Esophagus squamous epithelium (tissue), 5 donors: ENCODE results near the gene SAYSD1. TPM values are rescaled to one million over a fixed set of nuclear protein-coding genes. Genes with fewer than 3 reads are reported as not detected.

Experiments used
- DNase-seq: peaks from one replicate; lab custom pipeline; 2025; lab: John Stamatoyannopoulos, UW
- H3K27ac ChIP-seq, 4 donors: fragments of 200-600 bp; sonication (generic); one replicate each; pipeline ENCODE4 v1.5.1; 2016 to 2019; ENCODE audit warnings: mild to moderate bottlenecking in 1 of 4
- H3K27me3 ChIP-seq, 4 donors: fragments of 200-600 bp; sonication (generic); 1 replicate in 3 of 4; 2 replicates in 1 of 4; pipeline versions ENCODE4 v1.5.1 to v1.6.0; 2017 to 2021; ENCODE audit warnings: antibody characterized with exemption in 1 of 4
- H3K36me3 ChIP-seq, 3 donors: fragments of 200-600 bp; sonication (generic); one replicate each; pipeline ENCODE4 v1.5.1; 2016 to 2019
- H3K4me1 ChIP-seq, 3 donors: fragments of 200-600 bp; sonication (generic); one replicate each; pipeline ENCODE4 v1.5.1; 2017 to 2019
- H3K4me3 ChIP-seq, 4 donors: fragments of 200-600 bp; sonication (generic); 1 replicate in 3 of 4; 2 replicates in 1 of 4; pipeline ENCODE4 v1.5.1; 2016 to 2019; ENCODE audit warnings: mild to moderate bottlenecking in 2 of 4, moderate library complexity in 1 of 4
- H3K9me3 ChIP-seq, 3 donors: fragments of 200-600 bp; sonication (generic); one replicate each; pipeline ENCODE4 v1.5.1; 2016 to 2019
- POLR2A ChIP-seq, 4 donors: fragments of 450-650 bp; IDR thresholded peaks; one replicate each; pipeline ENCODE4 v1.6.1; 2017; ENCODE audit warnings: antibody characterized with exemption in 4 of 4, mild to moderate bottlenecking in 4 of 4, moderate library complexity in 3 of 4
- WGBS, 2 donors: methylation state at CpG; one replicate each; pipeline ENCODE4 v1.1.5; 2018; 5-methylcytosine and 5-hydroxymethylcytosine counted together
- intact Hi-C: fragments of 100-400 bp; cut with DNase I; formaldehyde crosslinking; loops from one replicate; pipeline ENCODE4 v1.15.0; 2022
- total RNA-seq, 4 donors: library from RNA; depleted of rRNA; stranded (reverse); fragments of >200 nt; gene quantifications; one replicate each; pipeline ENCODE4 v1.1.0, GENCODE V29; 2016
- TF ChIP-seq, protein P1 (sequence below), 6 experiments: fragments of 450-650 bp in 4 of 6; fragments of 200-600 bp in 2 of 6; sonication (generic) in 2 of 6; IDR thresholded peaks; one replicate each; pipeline ENCODE4 v1.5.1; 2016 to 2019; ENCODE audit warnings: antibody characterized with exemption in 6 of 6, mild to moderate bottlenecking in 4 of 6, moderate library complexity in 4 of 6
- donor health status: DM: yes; HTN: yes; CAD: no.

Gene SAYSD1
- total RNA-seq, 4 donors from 2014 or later = 11.0 to 12.6 (median 11.6) TPM

DNA sequence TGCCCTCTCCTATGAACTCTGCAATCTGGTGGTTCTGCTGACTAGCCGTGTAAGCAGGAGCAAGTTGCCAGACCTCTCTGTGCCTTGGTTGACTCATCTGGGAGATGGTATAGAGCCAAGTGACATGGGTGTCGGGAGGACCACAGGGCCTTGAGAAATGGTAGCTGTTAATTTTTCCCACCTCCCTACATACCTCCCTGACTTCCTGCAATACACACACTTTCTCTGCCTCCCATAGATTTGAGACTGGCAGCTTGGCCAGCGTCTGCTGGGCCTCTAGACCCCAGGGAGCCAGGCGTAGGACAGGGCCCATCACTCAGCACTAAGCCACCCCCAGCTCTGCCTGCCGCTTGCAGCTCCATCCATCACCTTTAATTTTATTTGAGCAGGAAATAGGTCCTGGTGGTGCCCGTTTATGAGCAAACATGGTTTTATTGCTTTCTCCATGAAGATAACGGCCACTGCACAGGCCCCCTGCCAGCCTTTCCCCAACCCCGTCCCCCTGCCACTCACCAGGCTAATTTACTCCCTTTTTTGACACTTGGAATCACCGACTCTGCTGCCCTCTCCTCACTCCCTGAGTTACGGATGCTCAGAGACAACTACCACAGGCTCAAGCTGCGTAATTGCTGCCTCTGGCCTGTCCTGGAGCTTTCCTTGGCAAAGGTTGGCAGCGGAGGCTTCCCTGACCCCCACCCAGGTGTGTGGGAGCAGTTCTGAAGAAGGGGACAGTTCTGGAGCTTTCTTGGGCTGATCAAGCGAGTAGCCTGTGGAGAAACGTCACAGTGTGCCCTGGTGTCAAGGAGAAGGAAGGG lies 55.3 kb downstream of the SAYSD1 start:
- Histone ChIP-seq H3K27ac (no peak overlapping the region), H3K4me1 (no peaks in the 10 kb centered on the region), H3K9me3 (no peaks in the 10 kb centered on the region), H3K36me3 (no peaks in the 10 kb centered on the region), H3K4me3 (no peak overlapping the region), H3K27me3 (peaks cover 0 to 46% (median 0%) of the 10 kb centered on the region in 4 donors)
- TF ChIP-seq POLR2A (IDR thresholded peaks at IDR 0.05) = no peak
- TF ChIP-seq, protein P1, sequence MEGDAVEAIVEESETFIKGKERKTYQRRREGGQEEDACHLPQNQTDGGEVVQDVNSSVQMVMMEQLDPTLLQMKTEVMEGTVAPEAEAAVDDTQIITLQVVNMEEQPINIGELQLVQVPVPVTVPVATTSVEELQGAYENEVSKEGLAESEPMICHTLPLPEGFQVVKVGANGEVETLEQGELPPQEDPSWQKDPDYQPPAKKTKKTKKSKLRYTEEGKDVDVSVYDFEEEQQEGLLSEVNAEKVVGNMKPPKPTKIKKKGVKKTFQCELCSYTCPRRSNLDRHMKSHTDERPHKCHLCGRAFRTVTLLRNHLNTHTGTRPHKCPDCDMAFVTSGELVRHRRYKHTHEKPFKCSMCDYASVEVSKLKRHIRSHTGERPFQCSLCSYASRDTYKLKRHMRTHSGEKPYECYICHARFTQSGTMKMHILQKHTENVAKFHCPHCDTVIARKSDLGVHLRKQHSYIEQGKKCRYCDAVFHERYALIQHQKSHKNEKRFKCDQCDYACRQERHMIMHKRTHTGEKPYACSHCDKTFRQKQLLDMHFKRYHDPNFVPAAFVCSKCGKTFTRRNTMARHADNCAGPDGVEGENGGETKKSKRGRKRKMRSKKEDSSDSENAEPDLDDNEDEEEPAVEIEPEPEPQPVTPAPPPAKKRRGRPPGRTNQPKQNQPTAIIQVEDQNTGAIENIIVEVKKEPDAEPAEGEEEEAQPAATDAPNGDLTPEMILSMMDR (IDR thresholded peaks at IDR 0.05) = no peak
- intact Hi-C loops = no loop called here
- WGBS, 2 donors = 52 to 57% methylated on average over 8 to 12 of the region's 14 CpGs
- DNase-seq = no peak

- intact Hi-C loops = no loop called here
- Histone ChIP-seq H3K4me1 (no peaks in the 10 kb centered on the region), H3K27me3 (peaks cover 0 to 48% (median 0%) of the 10 kb centered on the region in 4 donors), H3K36me3 (no peaks in the 10 kb centered on the region), H3K27ac (no peak overlapping the region), H3K4me3 (no peak overlapping the region), H3K9me3 (no peaks in the 10 kb centered on the region)
- no peak for DNase-seq
- 62 to 73% methylated on average over 4 to 6 of the region's 6 CpGs for WGBS, 2 donors
- TF ChIP-seq POLR2A (IDR thresholded peaks at IDR 0.05) = no peak
- TF ChIP-seq, protein P1 (IDR thresholded peaks at IDR 0.05) = no peak
Observed at GRCh38 chr6:39058471-39059147, 56.4 kb downstream of the SAYSD1 start.

DNA sequence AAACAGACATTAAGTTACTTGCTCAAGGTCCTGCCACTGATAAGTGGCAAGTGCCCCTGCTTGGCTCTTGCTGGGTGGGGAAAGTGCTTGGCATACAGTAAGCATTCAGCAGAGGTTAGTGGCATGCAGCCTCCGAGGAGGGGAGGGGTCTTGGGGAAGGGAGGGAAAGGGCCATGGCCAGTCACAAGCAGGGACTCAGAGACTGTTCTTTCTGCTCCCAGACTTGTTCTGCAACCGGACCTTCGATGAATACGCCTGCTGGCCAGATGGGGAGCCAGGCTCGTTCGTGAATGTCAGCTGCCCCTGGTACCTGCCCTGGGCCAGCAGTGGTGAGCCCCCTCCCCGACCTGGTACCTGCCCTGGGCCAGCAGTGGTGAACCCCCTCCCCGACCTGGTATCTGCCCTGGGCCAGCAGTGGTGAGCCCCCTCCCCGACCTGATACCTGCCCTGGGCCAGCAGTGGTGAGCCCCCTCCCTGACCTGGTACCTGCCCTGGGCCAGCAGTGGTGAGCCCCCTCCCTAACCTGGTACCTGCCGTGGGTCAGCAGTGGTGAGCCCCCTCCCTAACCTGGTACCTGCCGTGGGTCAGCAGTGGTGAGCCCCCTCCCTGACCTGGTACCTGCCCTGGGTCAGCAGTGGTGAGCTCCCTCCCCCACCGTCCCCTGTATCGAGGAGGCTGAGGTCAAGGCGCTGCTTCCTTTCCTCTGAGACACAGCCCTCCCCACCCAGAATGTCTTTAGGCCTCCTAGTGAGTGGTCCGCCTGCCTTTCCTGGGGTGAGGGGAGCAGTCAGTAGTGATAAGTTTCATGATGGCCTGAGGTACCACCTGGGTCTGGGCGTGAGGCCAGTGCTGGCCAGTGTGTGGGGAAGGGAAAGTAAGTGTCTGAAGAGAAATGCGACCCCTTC lies 57.5 kb downstream of the SAYSD1 start:
- Histone ChIP-seq H3K4me1 (no peaks in the 10 kb centered on the region), H3K9me3 (no peaks in the 10 kb centered on the region), H3K27me3 (peaks cover 0 to 52% (median 0%) of the 10 kb centered on the region in 4 donors), H3K4me3 (no peak overlapping the region), H3K36me3 (no peaks in the 10 kb centered on the region), H3K27ac (no peak overlapping the region)
- TF ChIP-seq POLR2A (IDR thresholded peaks at IDR 0.05) = no peak
- TF ChIP-seq, protein P1 (IDR thresholded peaks at IDR 0.05) = no peak
- no peak for DNase-seq
- intact Hi-C loops = no loop called here
- WGBS, 2 donors = 64 to 69% methylated on average over 4 to 9 of the region's 17 CpGs

GRCh38 chr6:39056681-39057080 lies 58.3 kb downstream of the SAYSD1 start:
- DNase-seq = no peak
- H3K27ac ChIP-seq = no peak overlapping the region
- H3K4me3 ChIP-seq = no peak overlapping the region
- H3K9me3 ChIP-seq = no peaks in the 10 kb centered on the region
- no peaks in the 10 kb centered on the region for H3K4me1 ChIP-seq
- peaks cover 0 to 52% (median 0%) of the 10 kb centered on the region in 4 donors for H3K27me3 ChIP-seq
- 85 to 91% methylated on average over 9 of the region's 9 CpGs for WGBS, 2 donors
- H3K36me3 ChIP-seq = no peaks in the 10 kb centered on the region
- TF ChIP-seq POLR2A (IDR thresholded peaks at IDR 0.05) = no peak
- TF ChIP-seq, protein P1 (IDR thresholded peaks at IDR 0.05) = no peak
- intact Hi-C loops = no loop called here
